Activated naive CD4-positive, alpha-beta T cell treated with anti-CD3 and anti-CD28 coated beads, Interleukin-2, amount 50 U/mL, for 72 hours (primary cell): ENCODE data around the gene CPAMD8. TPM values are rescaled to one million over a fixed set of nuclear protein-coding genes. Genes with fewer than 3 reads are reported as not detected.
"Not testable (repeated sequence)": the region's sequence is repeated elsewhere in the genome, so short reads cannot be mapped to it uniquely, and the experiment has no call there.

ENCODE experiments used
- ATAC-seq, 2 donors: fragments of 150-1000 bp; cut with Tn5 transposase; 2 replicates each; pipeline ENCODE4 v1.10.0; 2021; ENCODE audit warnings: mild to moderate bottlenecking in 2 of 2, moderate library complexity in 2 of 2
- DNase-seq, 2 donors: peaks; one replicate each; pipeline ENCODE4 v3.0.0; 2021 to 2022; ENCODE audit warnings: low spot score in 2 of 2
- H3K27ac Mint-ChIP-seq, 2 donors: one replicate each; pipeline ENCODE4 v1.8.0; 2022; ENCODE audit warnings: mild to moderate bottlenecking in 2 of 2, mixed read lengths in 2 of 2
- H3K36me3 Mint-ChIP-seq, 2 donors: one replicate each; pipeline ENCODE4 v1.8.0; 2022; ENCODE audit warnings: mixed read lengths in 2 of 2
- H3K9me3 Mint-ChIP-seq, 2 donors: one replicate each; pipeline ENCODE4 v1.8.0; 2022; ENCODE audit warnings: mixed read lengths in 2 of 2
- total RNA-seq, 2 donors: library from RNA; stranded (reverse); gene quantifications; one replicate each; pipeline ENCODE4 v1.2.3, GENCODE V29; 2022

Gene CPAMD8
- total RNA-seq, 2 donors from 2014 or later, result 0.19 to 0.75 TPM

- Mint-ChIP-seq H3K36me3 (no peaks in the 10 kb centered on the region), H3K27ac (peak overlapping the region in 1 of 2 donors; percentile 5), H3K9me3 (peaks cover 6 to 8% of the 10 kb centered on the region in 2 donors)
- no peak for ATAC-seq
- DNase-seq, result no peak
Measured at GRCh38 chr19:16945762-16946465, 80.7 kb downstream of the CPAMD8 start.

GRCh38 chr19:16945364-16945714 is 81.3 kb downstream of the CPAMD8 start:
- Mint-ChIP-seq H3K36me3 (no peaks in the 10 kb centered on the region), H3K9me3 (peaks cover 6 to 8% of the 10 kb centered on the region in 2 donors)

GRCh38 chr19:16944626-16945363 is 81.8 kb downstream of the CPAMD8 start:
- no peak overlapping the region for H3K27ac Mint-ChIP-seq
- no peaks in the 10 kb centered on the region for H3K36me3 Mint-ChIP-seq
- H3K9me3 Mint-ChIP-seq, result peaks cover 6 to 8% of the 10 kb centered on the region in 2 donors
- no peak for DNase-seq
- ATAC-seq, result no peak

More at GRCh38 chr19:16945364-16945714, 81.3 kb downstream of the CPAMD8 start:
- no peak for ATAC-seq
- H3K27ac Mint-ChIP-seq, result no peak overlapping the region
- DNase-seq, result no peak

DNA sequence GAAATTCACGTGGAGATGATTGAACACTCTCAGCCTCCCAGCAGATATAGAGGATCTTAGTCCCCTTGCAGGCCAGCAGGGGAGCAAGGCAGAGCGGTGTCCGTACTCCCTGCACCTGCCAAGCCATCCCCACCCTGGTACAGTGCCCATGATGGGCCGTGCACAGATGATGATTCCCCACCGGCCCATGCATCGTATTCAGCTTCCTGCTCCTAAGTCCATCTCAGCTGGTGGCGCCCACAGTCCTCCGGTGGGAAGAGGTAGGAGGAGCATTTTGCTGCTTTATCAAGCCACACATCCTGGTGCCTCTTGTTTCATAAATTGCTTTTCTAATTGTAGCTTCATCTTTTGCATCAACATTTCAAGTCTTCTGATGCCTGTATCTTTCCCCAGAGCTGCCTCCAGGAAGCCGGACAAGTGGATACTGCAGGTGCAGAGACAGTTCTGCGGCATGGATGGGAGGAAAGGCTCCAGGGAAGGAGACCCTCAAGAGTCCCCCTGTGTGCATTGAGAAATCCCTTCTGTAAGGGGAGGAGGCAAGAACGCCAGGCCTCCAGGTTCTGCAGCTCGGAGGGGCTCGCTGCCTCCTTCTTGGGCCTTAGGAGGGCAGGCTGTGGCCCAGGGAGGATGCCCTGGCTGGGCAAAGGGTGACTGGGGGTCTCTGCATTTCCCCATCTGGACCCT is 82.5 kb downstream of the CPAMD8 start:
- H3K9me3 Mint-ChIP-seq, result peaks cover 6 to 8% of the 10 kb centered on the region in 2 donors
- ATAC-seq, result no peak
- no peaks in the 10 kb centered on the region for H3K36me3 Mint-ChIP-seq
- no peak overlapping the region for H3K27ac Mint-ChIP-seq
- DNase-seq, result no peak

DNA sequence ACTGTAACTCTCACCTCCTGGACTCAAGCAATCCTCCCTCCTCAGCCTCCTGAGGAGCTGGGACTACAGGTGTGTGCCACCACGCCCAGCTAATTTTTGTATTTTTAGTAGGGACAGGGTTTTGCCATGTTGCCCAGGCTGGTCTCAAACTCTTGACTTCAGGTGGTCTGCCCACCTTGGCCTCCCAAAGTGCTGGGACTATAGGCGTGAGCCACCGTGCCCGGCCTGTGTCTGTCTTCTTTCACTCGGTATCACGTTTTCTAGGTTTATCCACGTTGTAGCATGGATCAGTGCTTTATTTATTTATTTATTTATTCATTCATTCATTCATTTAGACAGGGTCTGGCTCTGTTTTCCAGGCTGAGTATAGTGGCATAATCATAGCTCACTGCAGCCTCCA is 83.5 kb downstream of the CPAMD8 start:
- DNase-seq, H3K27ac Mint-ChIP-seq, H3K36me3 Mint-ChIP-seq, H3K9me3 Mint-ChIP-seq, ATAC-seq: not testable (repeated sequence)

DNA sequence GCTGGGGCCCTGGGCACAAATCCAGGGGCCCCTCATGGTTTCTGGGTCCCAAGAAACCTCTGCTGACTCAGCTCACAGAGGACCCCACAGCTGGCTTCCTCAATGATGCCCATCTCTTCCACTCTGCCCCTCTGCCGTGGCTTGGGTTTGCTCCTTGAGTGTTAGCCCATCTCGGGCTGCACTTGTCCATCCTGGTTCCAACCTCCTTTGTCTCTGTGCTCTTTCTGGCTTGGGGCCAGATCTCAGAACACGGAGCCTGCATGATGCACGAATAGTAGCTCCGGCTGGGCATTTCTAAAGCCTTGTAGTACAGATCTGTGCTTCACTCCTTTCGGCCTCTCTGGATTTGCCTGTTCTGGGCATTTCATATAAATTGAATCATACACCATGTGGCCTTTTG is 84.0 kb downstream of the CPAMD8 start:
- ATAC-seq (no peak), DNase-seq (no peak)
- Mint-ChIP-seq H3K36me3 (no peaks in the 10 kb centered on the region), H3K9me3 (peaks cover 6 to 8% of the 10 kb centered on the region in 2 donors), H3K27ac (no peak overlapping the region)

DNA sequence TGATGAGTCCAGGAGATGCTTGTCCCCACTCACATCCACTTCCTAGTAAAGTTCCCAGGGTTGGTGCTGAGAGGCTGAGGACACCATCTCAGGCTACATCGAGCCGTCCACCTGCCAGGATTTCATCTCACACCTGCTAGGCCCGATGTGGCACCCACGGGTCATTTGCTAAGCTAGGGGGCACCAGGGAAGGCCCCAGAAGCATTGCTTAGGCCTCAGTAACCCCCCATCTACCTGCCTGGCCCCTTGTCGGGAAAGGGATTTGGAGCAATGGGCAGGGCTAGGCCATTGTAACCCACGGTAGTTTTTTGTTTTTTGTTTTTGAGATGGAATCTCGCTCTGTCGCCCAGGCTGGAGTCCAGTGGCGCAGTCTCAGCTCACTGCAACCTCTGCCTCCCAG is 86.0 kb downstream of the CPAMD8 start:
- no peak for ATAC-seq
- no peak for DNase-seq
- no peaks in the 10 kb centered on the region for H3K9me3 Mint-ChIP-seq

DNA sequence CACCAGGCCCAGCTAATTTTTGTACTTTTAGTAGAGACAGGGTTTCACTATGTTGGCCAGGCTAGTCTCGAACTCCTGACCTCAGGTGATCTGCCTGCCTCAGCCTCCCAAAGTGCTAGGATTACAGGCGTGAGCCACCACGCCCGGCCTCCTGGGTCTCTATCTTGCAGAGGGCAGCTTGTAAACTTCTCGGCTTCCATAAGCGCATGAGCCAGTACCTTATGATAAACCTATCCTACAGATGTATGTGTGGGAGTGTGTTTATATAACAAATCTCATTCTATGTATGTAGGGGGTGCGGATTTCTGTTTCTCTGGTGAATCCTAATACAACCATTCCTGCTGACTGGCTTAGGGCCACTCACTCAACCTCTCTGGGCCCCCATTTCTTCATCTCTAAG is 86.5 kb downstream of the CPAMD8 start:
- H3K9me3 Mint-ChIP-seq, H3K36me3 Mint-ChIP-seq, ATAC-seq, DNase-seq, H3K27ac Mint-ChIP-seq: not testable (repeated sequence)

More for the DNA sequence above, 86.0 kb downstream of the CPAMD8 start:
- H3K36me3 Mint-ChIP-seq, result peaks cover 0 to under 1% of the 10 kb centered on the region in 2 donors
- no peak overlapping the region for H3K27ac Mint-ChIP-seq

- Mint-ChIP-seq H3K36me3 (peaks cover 7 to 8% of the 10 kb centered on the region in 2 donors), H3K27ac (no peak overlapping the region), H3K9me3 (peaks cover 16 to 19% of the 10 kb centered on the region in 2 donors)
- DNase-seq (no peak), ATAC-seq (no peak)
Measured at GRCh38 chr19:16938211-16938610, 88.4 kb downstream of the CPAMD8 start.

- ATAC-seq, DNase-seq, H3K27ac Mint-ChIP-seq, H3K36me3 Mint-ChIP-seq: not testable (repeated sequence)
- H3K9me3 Mint-ChIP-seq, result peaks cover 16 to 21% of the 10 kb centered on the region in 2 donors
Measured at GRCh38 chr19:16937796-16938195, 88.8 kb downstream of the CPAMD8 start.

GRCh38 chr19:16936901-16937300 is 89.7 kb downstream of the CPAMD8 start:
- H3K27ac Mint-ChIP-seq, result no peak overlapping the region
- ATAC-seq (no peak), DNase-seq (no peak)
- peaks cover 16 to 21% of the 10 kb centered on the region in 2 donors for H3K9me3 Mint-ChIP-seq
- peaks cover 7 to 13% of the 10 kb centered on the region in 2 donors for H3K36me3 Mint-ChIP-seq

GRCh38 chr19:16934489-16934888 is 92.1 kb downstream of the CPAMD8 start:
- DNase-seq, result no peak
- Mint-ChIP-seq H3K36me3 (peaks cover 7 to 18% of the 10 kb centered on the region in 2 donors), H3K9me3 (peaks cover 21 to 26% of the 10 kb centered on the region in 2 donors), H3K27ac (no peak overlapping the region)
- no peak for ATAC-seq

- Mint-ChIP-seq H3K27ac (no peak overlapping the region), H3K36me3 (peaks cover 16 to 23% of the 10 kb centered on the region in 2 donors), H3K9me3 (peaks cover 32 to 45% of the 10 kb centered on the region in 2 donors)
- DNase-seq, result no peak
- ATAC-seq, result no peak
Measured at GRCh38 chr19:16931306-16931705, 95.3 kb downstream of the CPAMD8 start.

- H3K9me3 Mint-ChIP-seq, result peaks cover 32 to 45% of the 10 kb centered on the region in 2 donors
- H3K27ac Mint-ChIP-seq, result no peak overlapping the region
- no peak for ATAC-seq
- no peak for DNase-seq
- peaks cover 17 to 23% of the 10 kb centered on the region in 2 donors for H3K36me3 Mint-ChIP-seq
Measured at GRCh38 chr19:16930753-16931152, 95.9 kb downstream of the CPAMD8 start.

- ATAC-seq, result no peak
- H3K36me3 Mint-ChIP-seq, result peaks cover 15 to 18% of the 10 kb centered on the region in 2 donors
- no peak overlapping the region for H3K27ac Mint-ChIP-seq
- no peak for DNase-seq
- peaks cover 21 to 33% of the 10 kb centered on the region in 2 donors for H3K9me3 Mint-ChIP-seq
Measured at GRCh38 chr19:16928916-16929315, 97.7 kb downstream of the CPAMD8 start.

- no peak for DNase-seq
- Mint-ChIP-seq H3K27ac (no peak overlapping the region), H3K9me3 (peaks cover 16 to 27% of the 10 kb centered on the region in 2 donors), H3K36me3 (peaks cover 15 to 18% of the 10 kb centered on the region in 2 donors)
- ATAC-seq, result no peak
Measured at GRCh38 chr19:16928351-16928750, 98.3 kb downstream of the CPAMD8 start.

- H3K27ac Mint-ChIP-seq, result no peak overlapping the region
- ATAC-seq (no peak), DNase-seq (no peak)
- H3K9me3 Mint-ChIP-seq, result peaks cover 15 to 24% of the 10 kb centered on the region in 2 donors
- H3K36me3 Mint-ChIP-seq, result peaks cover 15 to 18% of the 10 kb centered on the region in 2 donors
Measured at GRCh38 chr19:16927883-16928282, 98.7 kb downstream of the CPAMD8 start.
